ENCODE data around the gene MYLK. TPM values are rescaled to one million over a fixed set of nuclear protein-coding genes. Genes with fewer than 3 reads are reported as not detected.

The MYLK gene
- total and polyA plus RNA-seq, 9 donors, result 50.2 to 645 (median 205) TPM

DNA sequence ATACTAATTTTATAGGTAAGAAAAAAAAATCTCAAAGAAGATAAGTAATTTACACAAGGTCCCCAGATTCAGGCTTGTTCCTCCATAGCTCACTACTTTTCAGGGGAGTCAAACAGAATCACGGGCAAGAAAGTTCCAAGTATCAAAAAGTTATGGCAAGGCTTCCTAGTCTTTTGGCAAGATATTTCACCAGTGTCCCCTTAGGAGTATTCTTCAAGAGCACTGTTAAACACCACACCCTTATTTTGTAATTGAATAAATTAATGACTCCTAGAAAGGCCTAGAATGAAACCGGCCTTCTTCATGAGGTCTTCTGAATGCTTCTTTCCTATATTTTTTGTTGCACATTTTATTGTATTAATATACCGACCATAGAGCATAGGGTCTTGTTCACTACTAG lies 109.7 kb downstream of the MYLK start:
- TF ChIP-seq POLR2A (IDR thresholded peaks at IDR 0.05) (no peak), EP300 (IDR thresholded peaks at IDR 0.05) (no peak)
- TF ChIP-seq, protein P1, sequence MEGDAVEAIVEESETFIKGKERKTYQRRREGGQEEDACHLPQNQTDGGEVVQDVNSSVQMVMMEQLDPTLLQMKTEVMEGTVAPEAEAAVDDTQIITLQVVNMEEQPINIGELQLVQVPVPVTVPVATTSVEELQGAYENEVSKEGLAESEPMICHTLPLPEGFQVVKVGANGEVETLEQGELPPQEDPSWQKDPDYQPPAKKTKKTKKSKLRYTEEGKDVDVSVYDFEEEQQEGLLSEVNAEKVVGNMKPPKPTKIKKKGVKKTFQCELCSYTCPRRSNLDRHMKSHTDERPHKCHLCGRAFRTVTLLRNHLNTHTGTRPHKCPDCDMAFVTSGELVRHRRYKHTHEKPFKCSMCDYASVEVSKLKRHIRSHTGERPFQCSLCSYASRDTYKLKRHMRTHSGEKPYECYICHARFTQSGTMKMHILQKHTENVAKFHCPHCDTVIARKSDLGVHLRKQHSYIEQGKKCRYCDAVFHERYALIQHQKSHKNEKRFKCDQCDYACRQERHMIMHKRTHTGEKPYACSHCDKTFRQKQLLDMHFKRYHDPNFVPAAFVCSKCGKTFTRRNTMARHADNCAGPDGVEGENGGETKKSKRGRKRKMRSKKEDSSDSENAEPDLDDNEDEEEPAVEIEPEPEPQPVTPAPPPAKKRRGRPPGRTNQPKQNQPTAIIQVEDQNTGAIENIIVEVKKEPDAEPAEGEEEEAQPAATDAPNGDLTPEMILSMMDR (IDR thresholded peaks at IDR 0.05), result no peak
- no peaks in the 10 kb centered on the region for H3K4me1 ChIP-seq (ENCODE audit: insufficient read depth)
- 91 to 94% (median 92%) methylated on average over 3 of the region's 3 CpGs for WGBS, 3 donors
- intact Hi-C loops (cut with DNase I), result no loop called here
- no peak for DNase-seq
- no peaks in the 10 kb centered on the region for H3K36me3 ChIP-seq
- no peak overlapping the region for H3K27ac ChIP-seq
- peaks cover 3% of the 10 kb centered on the region for H3K27me3 ChIP-seq
- no peaks in the 10 kb centered on the region for H3K9me3 ChIP-seq
- H3K4me3 ChIP-seq, result no peak overlapping the region

DNA sequence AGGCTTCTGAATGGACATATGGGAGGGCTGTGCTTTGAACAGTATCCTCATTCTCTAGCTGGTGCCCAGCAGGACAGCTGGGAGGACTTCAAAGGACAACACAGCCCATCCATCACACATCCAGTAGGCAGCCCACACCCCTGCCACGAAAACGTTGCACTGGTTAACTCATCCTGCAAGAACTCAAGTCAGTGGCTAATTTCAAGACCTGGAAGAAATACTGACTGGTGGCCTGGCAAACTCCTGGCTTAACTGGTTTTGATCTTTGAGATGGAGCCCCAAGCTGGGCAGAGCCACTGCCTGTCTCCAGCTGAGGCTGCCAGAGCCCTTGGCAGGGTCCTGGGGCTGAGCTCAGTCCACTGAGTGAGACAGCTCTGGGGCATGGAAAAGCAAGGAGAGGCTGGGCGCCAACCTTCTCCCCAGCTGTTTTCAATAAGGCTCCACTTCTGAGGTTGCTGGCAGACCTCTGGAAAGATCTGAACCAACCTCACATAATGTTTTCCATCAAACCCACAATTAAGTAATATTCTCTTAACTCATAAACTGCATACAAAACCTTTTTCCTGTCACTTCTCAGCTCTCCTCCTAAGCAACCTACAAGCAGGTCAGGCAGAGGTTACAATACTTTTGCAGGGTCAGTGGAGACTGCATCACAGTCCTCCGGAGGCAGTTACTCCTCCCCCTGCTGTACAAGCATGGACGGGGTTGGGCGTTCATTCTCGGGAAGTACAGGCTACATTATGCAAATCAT lies 110.3 kb downstream of the MYLK start:
- no peak for DNase-seq
- H3K9me3 ChIP-seq, result no peaks in the 10 kb centered on the region
- intact Hi-C loops (cut with DNase I), result no loop called here
- peaks cover 3% of the 10 kb centered on the region for H3K27me3 ChIP-seq
- no peak overlapping the region for H3K4me3 ChIP-seq
- 54 to 76% (median 74%) methylated on average over 7 of the region's 7 CpGs for WGBS, 3 donors
- H3K36me3 ChIP-seq, result no peaks in the 10 kb centered on the region
- no peaks in the 10 kb centered on the region for H3K4me1 ChIP-seq (ENCODE audit: insufficient read depth)
- no peak overlapping the region for H3K27ac ChIP-seq
- TF ChIP-seq EP300 (IDR thresholded peaks at IDR 0.05) (no peak), POLR2A (IDR thresholded peaks at IDR 0.05) (no peak)
- TF ChIP-seq, protein P1 (IDR thresholded peaks at IDR 0.05), result no peak

DNA sequence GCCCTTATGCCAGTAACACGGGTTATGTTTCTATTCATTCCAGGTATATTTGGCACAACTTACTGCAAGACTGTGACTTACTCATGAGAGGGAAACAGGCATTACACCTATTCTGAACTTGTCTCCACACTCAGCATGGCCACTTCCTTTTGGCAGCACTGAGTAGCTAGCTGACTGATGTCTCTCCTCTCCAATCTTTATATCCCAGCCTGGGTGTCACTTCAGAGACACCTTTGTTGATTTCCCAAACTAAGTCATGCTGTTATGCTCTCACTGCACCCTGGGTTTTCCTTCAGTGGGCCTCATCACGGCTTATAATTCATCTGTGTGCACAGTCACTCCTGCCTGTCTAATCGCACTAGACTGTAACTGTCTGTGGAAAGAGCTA lies 114.8 kb downstream of the MYLK start:
- WGBS, 3 donors, result 84 to 91% (median 89%) methylated on average over 3 of the region's 3 CpGs
- intact Hi-C loops (cut with DNase I), result no loop called here

DNA sequence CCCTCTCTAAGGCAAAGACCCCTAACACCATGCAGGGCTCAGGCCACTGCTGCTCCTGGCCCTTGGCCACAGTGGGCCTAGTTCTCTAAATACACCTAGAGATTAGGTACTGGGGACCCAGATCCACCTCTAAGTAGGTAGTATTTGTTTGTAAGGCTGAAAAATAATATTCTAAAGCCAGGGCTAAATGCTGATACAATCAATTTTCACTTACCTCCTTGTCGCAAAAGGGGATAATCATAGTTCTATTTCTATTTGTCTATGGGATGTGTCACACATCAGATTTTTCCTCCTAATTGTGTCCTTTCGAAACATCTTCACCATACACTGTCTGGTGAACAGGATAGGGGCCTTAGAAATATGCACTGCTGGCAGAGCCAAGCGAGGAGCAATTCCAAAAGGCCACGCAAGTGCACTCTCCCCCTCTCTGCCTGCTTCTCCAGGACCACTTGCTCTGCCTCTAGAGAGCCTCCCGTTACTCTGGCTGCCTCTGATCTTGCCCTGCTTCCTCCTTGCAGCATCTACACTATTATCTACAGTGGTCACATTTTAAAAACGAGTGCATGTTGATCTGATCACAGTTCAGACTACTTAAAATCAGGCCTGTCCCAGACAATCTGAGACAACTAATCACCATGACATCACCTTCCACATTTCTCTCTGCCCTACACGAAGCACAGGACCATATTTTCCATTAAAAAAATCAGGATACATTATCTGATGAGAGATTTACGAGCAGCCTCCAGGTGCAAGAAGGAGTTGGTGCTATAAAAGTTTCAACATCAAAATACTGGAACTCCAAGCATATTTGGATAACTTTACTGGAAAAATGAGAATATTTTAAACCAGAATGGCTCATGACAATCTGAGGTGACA lies 115.4 kb downstream of the MYLK start:
- DNase-seq, result no peak

More for the DNA sequence above, 114.8 kb downstream of the MYLK start:
- no peak overlapping the region for H3K4me3 ChIP-seq
- no peak overlapping the region for H3K27ac ChIP-seq
- TF ChIP-seq POLR2A (IDR thresholded peaks at IDR 0.05) (no peak), EP300 (IDR thresholded peaks at IDR 0.05) (no peak)
- TF ChIP-seq, protein P1 (IDR thresholded peaks at IDR 0.05), result no peak
- DNase-seq, result no peak
- peaks cover 3% of the 10 kb centered on the region for H3K27me3 ChIP-seq
- H3K9me3 ChIP-seq, result no peaks in the 10 kb centered on the region
- no peaks in the 10 kb centered on the region for H3K4me1 ChIP-seq (ENCODE audit: insufficient read depth)
- no peaks in the 10 kb centered on the region for H3K36me3 ChIP-seq

More for the DNA sequence above, 115.4 kb downstream of the MYLK start:
- Histone ChIP-seq H3K4me3 (no peak overlapping the region), H3K27me3 (peaks cover 3% of the 10 kb centered on the region), H3K36me3 (no peaks in the 10 kb centered on the region), H3K9me3 (no peaks in the 10 kb centered on the region), H3K27ac (no peak overlapping the region), H3K4me1 (ENCODE audit: insufficient read depth) (no peaks in the 10 kb centered on the region)
- intact Hi-C loops (cut with DNase I), result no loop called here
- TF ChIP-seq, protein P1 (IDR thresholded peaks at IDR 0.05), result no peak
- TF ChIP-seq POLR2A (IDR thresholded peaks at IDR 0.05) (no peak), EP300 (IDR thresholded peaks at IDR 0.05) (no peak)
- WGBS, 3 donors, result 63 to 74% (median 66%) methylated on average over 8 of the region's 8 CpGs
